GM19372 (cell line): ENCODE measurements around the gene VPS45.
"Not testable (repeated sequence)": the region's sequence is repeated elsewhere in the genome, so short reads cannot be mapped to it uniquely, and the experiment has no call there.

Source experiments
- ATAC-seq: cut with Tn5 transposase; IDR thresholded peaks from one replicate; pipeline ENCODE4 v1.9.1; 2021; ENCODE audit warnings: mild to moderate bottlenecking, low read depth, moderate library complexity; ENCODE audit not compliant: unreplicated experiment

The VPS45 gene

DNA sequence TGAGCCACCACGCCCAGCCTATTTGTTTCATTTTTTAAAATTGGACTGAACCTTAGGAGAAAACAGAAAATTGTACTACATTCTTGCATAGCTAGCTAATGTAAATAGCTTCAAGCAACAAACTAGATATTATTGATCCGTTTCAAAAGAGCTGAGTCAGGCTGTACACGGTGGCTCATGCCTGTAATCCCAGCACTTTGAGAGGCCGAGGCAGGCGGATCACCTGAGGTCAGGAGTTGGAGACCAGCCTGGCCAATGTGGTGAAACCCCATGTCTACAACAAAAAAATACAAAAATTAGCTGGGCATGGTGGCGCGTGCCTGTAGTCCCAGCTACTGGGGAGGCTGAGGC is 118.8 kb downstream of the VPS45 start:
- ATAC-seq = not testable (repeated sequence)

DNA sequence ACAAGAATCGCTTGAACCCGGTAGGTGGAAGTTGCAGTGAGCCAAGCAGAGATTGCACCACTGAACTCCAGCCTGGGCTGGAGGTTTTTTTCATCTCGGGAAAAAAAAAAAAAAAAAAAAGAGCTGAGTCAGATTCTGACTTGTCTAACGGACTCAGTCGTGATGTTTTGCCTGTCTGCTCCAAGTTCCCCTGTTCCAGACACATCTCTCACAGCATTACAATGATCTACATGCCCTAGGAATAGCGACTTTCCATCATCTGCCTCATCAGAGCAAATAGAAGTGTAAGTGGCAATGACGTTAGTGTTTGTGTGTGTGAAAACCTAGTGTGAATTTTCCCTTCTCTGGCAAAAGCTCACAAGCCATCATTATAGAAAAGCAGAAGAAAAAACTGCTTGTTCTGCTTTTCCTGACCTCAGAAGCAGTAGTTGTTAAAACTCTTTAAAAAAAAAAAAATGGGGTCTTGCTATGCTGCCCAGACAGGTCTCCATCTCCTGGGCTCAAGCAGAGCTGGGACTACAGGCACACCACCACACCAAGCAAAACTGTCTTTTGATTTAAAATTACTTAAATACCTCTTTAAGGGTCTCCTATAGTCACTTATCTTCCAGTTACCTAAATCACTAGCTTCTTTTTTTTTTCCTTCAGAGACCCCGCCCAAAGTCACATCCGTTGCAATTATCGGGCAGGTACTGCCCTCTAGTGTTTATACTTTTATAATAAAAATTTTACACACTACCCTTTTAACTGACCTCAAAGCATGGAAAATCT is 119.4 kb downstream of the VPS45 start:
- no peak for ATAC-seq

DNA sequence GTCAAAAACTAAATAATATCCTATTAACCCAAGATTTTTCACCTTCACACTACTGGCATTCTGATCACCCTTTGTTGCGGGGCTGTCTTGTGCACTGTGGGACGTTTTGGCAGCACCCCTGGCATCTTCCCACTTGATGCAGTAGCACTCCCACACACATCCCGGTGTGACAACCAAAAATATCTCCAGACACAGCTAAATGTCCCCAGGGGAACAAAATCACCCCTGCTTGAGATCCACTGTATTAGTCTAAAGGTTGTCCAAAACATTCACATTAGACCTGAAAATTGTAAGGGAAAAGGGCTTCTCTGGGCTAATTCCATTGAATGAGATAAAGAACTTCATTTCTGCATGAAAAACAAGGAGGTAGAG is 120.0 kb downstream of the VPS45 start:
- ATAC-seq = no peak

DNA sequence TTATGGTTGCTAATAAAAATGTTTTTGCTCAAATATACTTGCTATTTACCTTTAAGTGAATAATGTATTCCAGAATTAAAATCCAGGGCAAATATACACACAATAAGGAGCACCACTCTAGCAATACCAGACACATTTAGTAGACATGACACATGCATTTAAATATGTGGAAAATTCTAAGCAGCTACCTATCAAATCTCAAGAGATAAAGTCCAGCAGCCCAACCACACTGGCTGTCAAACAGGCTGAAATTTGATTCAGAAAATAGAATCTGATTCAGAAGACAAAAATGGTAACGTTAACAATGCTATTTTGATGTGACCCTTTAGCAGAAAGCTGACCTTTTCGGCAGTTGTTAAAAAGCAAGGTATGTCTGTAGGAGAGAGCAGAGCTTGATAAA is 124.4 kb downstream of the VPS45 start:
- no peak for ATAC-seq

DNA sequence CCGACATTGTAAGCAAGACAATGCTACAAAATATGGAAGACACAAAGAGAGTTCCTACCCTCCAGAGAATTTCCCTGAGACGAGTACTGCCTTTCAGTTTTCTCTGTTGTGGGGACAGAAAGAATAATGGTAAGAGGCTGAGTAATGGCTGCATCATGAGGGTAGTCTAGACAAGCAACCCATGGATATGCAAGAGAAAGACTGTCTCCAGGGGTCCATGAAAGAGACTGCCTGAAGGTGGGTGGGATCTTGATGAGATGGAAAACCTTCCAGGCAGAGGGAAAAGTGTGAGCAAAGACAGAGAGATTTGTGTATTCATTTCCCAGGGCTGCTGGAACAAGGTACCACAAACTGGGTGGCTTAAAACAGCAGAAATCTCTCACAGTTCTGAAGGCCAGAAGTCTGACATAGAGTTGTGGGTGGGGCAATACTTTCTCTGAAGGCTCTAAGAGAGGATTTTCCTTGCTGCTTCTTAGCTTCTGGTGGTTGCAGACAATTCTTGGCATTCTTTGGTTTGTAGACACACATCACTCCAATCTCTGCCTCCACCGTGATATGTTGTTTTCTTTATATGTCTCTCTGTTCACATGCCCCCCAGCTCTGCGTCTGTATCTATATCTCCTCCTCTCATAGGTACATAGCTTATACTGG is 126.9 kb downstream of the VPS45 start:
- ATAC-seq = no peak
